ENCODE data around the gene ZBTB4.

GRCh38 chr17:7415784-7416183 is 63.6 kb downstream of the ZBTB4 start:
- TF ChIP-seq POLR2A (IDR thresholded peaks at IDR 0.05; ENCODE audit: low read length), result no peak
- no peak for TF ChIP-seq GATA1 (IDR thresholded peaks at IDR 0.05; ENCODE audit: low read depth, low read length)
